AG09309 (cell line): ENCODE data around the gene GPATCH3.
A peak's percentile ranks its signal among the peaks of the same experiment; 100 is the strongest.

Experiments used
- DNase-seq: peaks from one replicate; pipeline ENCODE4 v3.0.0-alpha.2; 2010; ENCODE audit warnings: low read depth
- H3K4me3 ChIP-seq: 2 replicates; pipeline ENCODE4 v1.5.1; 2011; ENCODE audit warnings: mild to moderate bottlenecking, low read depth, low read length, moderate library complexity; ENCODE audit not compliant: control insufficient read depth
- TF ChIP-seq, protein P1 (sequence below): IDR thresholded peaks from 2 replicates; pipeline ENCODE4 v1.5.1; 2011; ENCODE audit warnings: mild to moderate bottlenecking, low read depth, low read length, inconsistent platforms; ENCODE audit not compliant: insufficient read depth, control insufficient read depth; ENCODE audit errors: missing control alignments

The GPATCH3 gene

DNA sequence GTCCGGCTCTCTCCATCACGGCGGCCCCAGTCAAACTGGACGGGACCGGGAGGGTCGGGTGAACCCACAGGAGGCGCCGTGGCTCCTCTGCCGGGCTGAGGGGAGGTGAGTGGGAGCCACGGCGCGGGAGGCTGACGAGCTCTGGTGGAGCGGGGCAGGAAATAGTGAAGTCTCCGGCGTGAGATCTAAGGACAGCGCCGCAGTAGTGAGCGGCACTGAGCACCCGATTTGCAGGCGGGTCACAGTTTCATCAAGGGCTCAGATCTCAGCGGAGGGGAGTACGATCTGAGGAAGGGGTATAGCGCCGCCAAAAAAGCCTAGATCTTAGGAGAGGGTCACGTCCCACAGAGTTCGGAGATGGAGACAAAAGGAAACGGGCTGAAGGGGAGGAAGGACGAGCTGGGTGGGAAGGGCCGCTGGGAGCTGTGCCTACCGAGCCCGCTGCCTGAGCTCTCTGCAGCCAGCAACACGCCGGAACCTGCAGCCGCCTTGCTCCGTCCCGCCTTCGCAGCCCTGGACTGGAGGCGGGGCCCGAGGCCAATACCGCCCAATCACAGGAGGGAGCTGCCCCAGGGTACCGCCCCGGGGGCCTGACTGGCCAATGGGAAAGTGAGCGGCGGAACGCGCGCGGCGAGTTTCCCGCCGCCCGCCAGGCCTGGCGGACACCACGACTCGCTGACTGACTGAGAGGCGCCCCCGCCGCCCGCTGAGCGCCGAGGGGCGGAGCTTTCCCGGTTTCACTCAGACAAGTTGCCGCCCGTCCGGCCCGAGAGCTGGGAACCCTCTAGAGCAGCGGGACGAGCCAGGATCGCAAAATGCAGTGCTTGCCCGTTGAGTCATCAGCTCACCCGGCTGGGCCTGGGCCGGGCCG, 35.4 kb downstream of the GPATCH3 start:
- TF ChIP-seq, protein P1, sequence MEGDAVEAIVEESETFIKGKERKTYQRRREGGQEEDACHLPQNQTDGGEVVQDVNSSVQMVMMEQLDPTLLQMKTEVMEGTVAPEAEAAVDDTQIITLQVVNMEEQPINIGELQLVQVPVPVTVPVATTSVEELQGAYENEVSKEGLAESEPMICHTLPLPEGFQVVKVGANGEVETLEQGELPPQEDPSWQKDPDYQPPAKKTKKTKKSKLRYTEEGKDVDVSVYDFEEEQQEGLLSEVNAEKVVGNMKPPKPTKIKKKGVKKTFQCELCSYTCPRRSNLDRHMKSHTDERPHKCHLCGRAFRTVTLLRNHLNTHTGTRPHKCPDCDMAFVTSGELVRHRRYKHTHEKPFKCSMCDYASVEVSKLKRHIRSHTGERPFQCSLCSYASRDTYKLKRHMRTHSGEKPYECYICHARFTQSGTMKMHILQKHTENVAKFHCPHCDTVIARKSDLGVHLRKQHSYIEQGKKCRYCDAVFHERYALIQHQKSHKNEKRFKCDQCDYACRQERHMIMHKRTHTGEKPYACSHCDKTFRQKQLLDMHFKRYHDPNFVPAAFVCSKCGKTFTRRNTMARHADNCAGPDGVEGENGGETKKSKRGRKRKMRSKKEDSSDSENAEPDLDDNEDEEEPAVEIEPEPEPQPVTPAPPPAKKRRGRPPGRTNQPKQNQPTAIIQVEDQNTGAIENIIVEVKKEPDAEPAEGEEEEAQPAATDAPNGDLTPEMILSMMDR: no peak
- peak; percentile 93 for DNase-seq
- peak overlapping the region; percentile 74 for H3K4me3 ChIP-seq

DNA sequence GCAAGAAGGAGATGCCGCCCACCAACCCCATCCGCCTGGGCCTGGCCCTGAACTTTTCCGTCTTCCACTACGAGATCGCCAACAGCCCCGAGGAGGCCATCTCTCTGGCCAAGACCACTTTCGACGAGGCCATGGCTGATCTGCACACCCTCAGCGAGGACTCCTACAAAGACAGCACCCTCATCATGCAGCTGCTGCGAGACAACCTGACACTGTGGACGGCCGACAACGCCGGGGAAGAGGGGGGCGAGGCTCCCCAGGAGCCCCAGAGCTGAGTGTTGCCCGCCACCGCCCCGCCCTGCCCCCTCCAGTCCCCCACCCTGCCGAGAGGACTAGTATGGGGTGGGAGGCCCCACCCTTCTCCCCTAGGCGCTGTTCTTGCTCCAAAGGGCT, 36.6 kb downstream of the GPATCH3 start:
- no peak for DNase-seq
- TF ChIP-seq, protein P1: no peak
- H3K4me3 ChIP-seq: peak overlapping the region; percentile 74

DNA sequence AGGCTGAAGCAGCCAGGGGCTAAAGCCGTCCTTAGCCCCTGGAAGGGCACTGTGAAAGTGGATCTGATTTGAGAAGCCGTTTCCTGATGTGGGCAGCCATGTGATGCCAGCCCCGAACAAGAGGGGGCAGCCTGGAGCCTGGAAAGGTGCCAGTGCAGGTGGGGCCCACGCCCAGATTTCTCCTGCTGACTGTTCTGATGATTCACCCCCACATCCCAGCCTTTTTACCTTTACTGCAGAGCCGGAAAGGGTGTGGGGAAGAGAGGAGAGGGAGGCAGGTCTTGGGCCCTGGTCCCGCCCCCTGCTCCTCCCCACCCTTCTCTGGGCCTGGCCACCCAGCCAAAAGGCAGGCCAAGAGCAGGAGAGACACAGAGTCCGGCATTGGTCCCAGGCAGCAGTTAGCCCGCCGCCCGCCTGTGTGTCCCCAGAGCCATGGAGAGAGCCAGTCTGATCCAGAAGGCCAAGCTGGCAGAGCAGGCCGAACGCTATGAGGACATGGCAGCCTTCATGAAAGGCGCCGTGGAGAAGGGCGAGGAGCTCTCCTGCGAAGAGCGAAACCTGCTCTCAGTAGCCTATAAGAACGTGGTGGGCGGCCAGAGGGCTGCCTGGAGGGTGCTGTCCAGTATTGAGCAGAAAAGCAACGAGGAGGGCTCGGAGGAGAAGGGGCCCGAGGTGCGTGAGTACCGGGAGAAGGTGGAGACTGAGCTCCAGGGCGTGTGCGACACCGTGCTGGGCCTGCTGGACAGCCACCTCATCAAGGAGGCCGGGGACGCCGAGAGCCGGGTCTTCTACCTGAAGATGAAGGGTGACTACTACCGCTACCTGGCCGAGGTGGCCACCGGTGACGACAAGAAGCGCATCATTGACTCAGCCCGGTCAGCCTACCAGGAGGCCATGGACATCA, 37.2 kb downstream of the GPATCH3 start, which contains the start of gene SFN:
Gene SFN (plus strand): TSS at position 369 of the 904 bp plus-strand sequence. CDS start 64 bp downstream, at position 433.
- H3K4me3 ChIP-seq: peak within 1 kb of the TSS; percentile 74
- TF ChIP-seq, protein P1: peak; percentile 16
- no peak for DNase-seq

- TF ChIP-seq, protein P1: no peak
- DNase-seq: no peak
- H3K4me3 ChIP-seq: no peak overlapping the region
These were observed 38.3 kb downstream of the GPATCH3 start for GRCh38 chr1:26861889-26862378.

DNA sequence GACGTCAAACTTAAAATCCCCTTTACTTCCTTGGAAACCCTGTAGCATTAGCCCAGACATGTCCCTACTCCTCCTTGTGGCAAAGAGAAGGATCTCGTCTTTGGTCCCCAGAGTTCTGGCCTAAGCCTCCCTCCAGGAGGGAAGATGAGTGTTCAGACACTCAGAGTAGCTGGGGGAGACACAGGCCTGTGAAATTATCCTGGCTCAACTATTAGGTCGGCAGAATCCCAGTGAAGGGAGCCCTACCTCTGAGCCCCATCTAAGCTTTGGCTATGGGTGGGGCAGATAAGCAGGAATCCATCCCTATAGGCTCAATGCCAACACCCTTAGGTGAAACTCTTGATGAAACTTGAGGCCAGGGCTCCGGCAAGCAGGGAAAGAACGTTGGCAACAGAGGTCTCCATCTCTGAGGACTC, 39.0 kb downstream of the GPATCH3 start:
- DNase-seq: peak; percentile 14
- no peak overlapping the region for H3K4me3 ChIP-seq
- TF ChIP-seq, protein P1: peak; percentile 44

GRCh38 chr1:26858891-26859640, 41.2 kb downstream of the GPATCH3 start:
- H3K4me3 ChIP-seq: no peak overlapping the region
- DNase-seq: no peak
- TF ChIP-seq, protein P1: no peak
